Tibial artery (tissue), 4 donors: ENCODE measurements around the gene EMC8.

Source experiments
- DNase-seq, 2 donors: peaks; one replicate each; pipeline ENCODE4 v3.0.0-alpha.2; 2019
- H3K27ac ChIP-seq, 2 donors: fragments of 200-600 bp; sonication (generic) in 1 of 2; 1 replicate in 1 of 2; 2 replicates in 1 of 2; pipeline ENCODE4 v1.5.1; 2018 to 2019; ENCODE audit warnings: mild to moderate bottlenecking in 1 of 2
- H3K27me3 ChIP-seq, 2 donors: fragments of 200-600 bp; sonication (generic) in 1 of 2; one replicate each; pipeline versions ENCODE4 v1.5.1 to v1.6.0; 2016 to 2019
- H3K36me3 ChIP-seq, 3 donors: fragments of 200-600 bp; sonication (generic) in 2 of 3; one replicate each; pipeline ENCODE4 v1.5.1; 2016 to 2019; ENCODE audit warnings: mild to moderate bottlenecking in 2 of 3
- H3K4me1 ChIP-seq, 4 donors: fragments of 200-600 bp; sonication (generic) in 2 of 4; 1 replicate in 3 of 4; 2 replicates in 1 of 4; pipeline ENCODE4 v1.5.1; 2016 to 2019
- H3K4me3 ChIP-seq, 2 donors: fragments of 200-600 bp; sonication (generic) in 1 of 2; 1 replicate in 1 of 2; 2 replicates in 1 of 2; pipeline ENCODE4 v1.5.1; 2018 to 2019; ENCODE audit warnings: mild to moderate bottlenecking in 2 of 2
- H3K9me3 ChIP-seq, 3 donors: fragments of 200-600 bp; sonication (generic) in 1 of 3; one replicate each; pipeline ENCODE4 v1.5.1; 2016 to 2019
- intact Hi-C: fragments of 100-400 bp; cut with DNase I; formaldehyde crosslinking; loops from one replicate; pipeline ENCODE4 v1.15.0; 2023; ENCODE audit warnings: low total_unique reads
- TF ChIP-seq, protein P1 (sequence below), 2 experiments: fragments of 200-600 bp in 1 of 2; fragments of 450-650 bp in 1 of 2; IDR thresholded peaks; one replicate each; pipeline ENCODE4 v1.5.1; 2017 to 2019; ENCODE audit warnings: antibody characterized with exemption in 2 of 2, mild to moderate bottlenecking in 1 of 2, moderate library complexity in 1 of 2

EMC8 gene

DNA sequence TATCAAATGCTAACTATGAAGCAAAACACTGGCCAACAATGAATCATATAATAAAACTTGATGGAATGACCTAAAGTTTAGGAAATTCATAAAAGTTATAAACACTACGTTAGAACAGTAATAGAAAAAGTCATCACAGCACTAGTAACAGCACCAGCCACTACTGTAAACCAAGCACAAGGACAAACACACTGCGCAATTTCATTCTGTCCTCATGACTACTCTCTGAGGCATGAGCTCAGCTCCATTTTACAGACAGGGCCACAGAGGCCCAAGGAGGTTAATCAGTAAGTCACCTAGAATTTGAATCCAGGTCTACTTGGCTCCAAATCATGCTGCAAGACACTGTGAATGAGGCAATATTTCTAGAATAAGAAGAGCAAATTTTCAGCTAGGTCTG, 13.4 kb downstream of the EMC8 start:
- no peaks in the 10 kb centered on the region for H3K27me3 ChIP-seq
- no peak overlapping the region for H3K27ac ChIP-seq
- no peak overlapping the region for H3K4me3 ChIP-seq
- TF ChIP-seq, protein P1, sequence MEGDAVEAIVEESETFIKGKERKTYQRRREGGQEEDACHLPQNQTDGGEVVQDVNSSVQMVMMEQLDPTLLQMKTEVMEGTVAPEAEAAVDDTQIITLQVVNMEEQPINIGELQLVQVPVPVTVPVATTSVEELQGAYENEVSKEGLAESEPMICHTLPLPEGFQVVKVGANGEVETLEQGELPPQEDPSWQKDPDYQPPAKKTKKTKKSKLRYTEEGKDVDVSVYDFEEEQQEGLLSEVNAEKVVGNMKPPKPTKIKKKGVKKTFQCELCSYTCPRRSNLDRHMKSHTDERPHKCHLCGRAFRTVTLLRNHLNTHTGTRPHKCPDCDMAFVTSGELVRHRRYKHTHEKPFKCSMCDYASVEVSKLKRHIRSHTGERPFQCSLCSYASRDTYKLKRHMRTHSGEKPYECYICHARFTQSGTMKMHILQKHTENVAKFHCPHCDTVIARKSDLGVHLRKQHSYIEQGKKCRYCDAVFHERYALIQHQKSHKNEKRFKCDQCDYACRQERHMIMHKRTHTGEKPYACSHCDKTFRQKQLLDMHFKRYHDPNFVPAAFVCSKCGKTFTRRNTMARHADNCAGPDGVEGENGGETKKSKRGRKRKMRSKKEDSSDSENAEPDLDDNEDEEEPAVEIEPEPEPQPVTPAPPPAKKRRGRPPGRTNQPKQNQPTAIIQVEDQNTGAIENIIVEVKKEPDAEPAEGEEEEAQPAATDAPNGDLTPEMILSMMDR (IDR thresholded peaks at IDR 0.05), result no peak
- DNase-seq, result no peak
- peaks cover 35 to 45% (median 44%) of the 10 kb centered on the region in 3 donors for H3K36me3 ChIP-seq
- H3K9me3 ChIP-seq, result no peaks in the 10 kb centered on the region
- intact Hi-C loops, result no loop called here
- peaks cover 0 to 13% (median 6%) of the 10 kb centered on the region in 4 donors for H3K4me1 ChIP-seq

DNA sequence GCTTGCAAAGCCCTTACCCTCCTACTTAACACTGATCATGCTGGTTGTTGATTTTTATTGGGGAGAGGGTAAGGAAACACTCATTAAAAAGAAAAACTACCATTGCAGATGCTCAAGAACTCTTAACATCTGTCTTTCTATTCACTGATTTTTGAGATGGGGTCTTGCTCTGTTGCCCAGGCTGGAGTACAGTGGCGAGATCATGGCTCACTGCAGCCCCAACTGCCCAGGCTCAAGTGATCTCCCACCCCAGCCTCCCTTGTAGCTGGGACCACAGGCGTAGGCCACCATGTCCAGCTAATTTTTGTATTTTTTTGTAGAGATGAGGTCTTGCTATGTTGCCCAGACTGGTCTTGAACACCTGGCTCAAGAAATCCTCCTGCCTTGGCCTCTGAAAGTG, 14.5 kb downstream of the EMC8 start:
- no peaks in the 10 kb centered on the region for H3K27me3 ChIP-seq
- H3K36me3 ChIP-seq, result peaks cover 46 to 56% (median 55%) of the 10 kb centered on the region in 3 donors
- no peak overlapping the region for H3K27ac ChIP-seq
- H3K9me3 ChIP-seq, result no peaks in the 10 kb centered on the region
- intact Hi-C loops, result no loop called here
- no peak for DNase-seq
- H3K4me3 ChIP-seq, result no peak overlapping the region
- TF ChIP-seq, protein P1 (IDR thresholded peaks at IDR 0.05), result no peak
- peaks cover 0 to 13% (median 6%) of the 10 kb centered on the region in 4 donors for H3K4me1 ChIP-seq

DNA sequence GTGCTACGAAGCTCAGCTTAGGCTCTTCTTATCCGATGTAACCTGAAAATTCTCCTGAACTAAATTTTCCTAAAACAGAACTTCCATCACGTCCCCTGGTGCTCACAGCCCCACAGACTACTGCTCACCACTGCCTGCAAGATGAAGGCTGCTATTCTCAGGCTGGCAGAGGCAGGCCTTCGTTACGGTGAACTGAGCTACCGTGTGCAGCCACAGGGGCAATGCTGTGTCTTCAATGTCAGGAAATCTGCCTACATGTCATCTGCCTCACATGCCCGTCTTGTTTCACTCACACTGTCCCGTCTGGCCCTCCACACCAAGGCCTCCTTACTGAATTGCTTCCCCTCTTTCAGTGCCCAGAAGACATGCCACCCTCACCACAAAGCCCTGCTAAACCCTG, 15.9 kb downstream of the EMC8 start:
- Histone ChIP-seq H3K9me3 (no peaks in the 10 kb centered on the region), H3K4me3 (no peak overlapping the region), H3K27me3 (no peaks in the 10 kb centered on the region), H3K4me1 (peaks cover 0 to 13% (median 6%) of the 10 kb centered on the region in 4 donors), H3K27ac (no peak overlapping the region), H3K36me3 (peaks cover 55 to 64% (median 64%) of the 10 kb centered on the region in 3 donors)
- DNase-seq, result no peak
- intact Hi-C loops, result no loop called here
- TF ChIP-seq, protein P1 (IDR thresholded peaks at IDR 0.05), result no peak

DNA sequence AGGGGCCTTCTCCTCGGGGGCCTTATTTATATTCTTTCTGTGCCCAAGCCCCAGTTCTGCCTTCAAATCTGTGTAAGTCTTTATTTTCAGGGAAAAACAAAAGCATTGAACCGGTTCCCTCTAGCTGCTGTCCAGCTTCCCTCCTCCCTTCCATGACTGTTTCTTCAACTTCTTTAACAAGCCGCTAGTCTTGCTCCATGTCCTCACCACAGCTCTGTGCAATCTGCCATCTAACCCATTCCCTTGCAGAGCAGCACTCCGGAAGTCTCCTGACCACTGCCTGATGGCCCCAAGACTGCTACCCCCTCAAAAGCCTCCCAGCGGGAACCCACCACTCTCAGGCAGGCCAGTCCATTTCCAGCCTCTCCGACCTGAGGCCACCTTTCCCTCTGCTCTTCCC, 16.9 kb downstream of the EMC8 start:
- intact Hi-C loops, result no loop called here
- no peaks in the 10 kb centered on the region for H3K27me3 ChIP-seq
- TF ChIP-seq, protein P1 (IDR thresholded peaks at IDR 0.05), result no peak
- H3K9me3 ChIP-seq, result no peaks in the 10 kb centered on the region
- H3K4me3 ChIP-seq, result no peak overlapping the region
- H3K36me3 ChIP-seq, result peaks cover 55 to 64% (median 64%) of the 10 kb centered on the region in 3 donors
- H3K27ac ChIP-seq, result no peak overlapping the region
- no peak for DNase-seq
- H3K4me1 ChIP-seq, result peaks cover 0 to 13% (median 6%) of the 10 kb centered on the region in 4 donors

DNA sequence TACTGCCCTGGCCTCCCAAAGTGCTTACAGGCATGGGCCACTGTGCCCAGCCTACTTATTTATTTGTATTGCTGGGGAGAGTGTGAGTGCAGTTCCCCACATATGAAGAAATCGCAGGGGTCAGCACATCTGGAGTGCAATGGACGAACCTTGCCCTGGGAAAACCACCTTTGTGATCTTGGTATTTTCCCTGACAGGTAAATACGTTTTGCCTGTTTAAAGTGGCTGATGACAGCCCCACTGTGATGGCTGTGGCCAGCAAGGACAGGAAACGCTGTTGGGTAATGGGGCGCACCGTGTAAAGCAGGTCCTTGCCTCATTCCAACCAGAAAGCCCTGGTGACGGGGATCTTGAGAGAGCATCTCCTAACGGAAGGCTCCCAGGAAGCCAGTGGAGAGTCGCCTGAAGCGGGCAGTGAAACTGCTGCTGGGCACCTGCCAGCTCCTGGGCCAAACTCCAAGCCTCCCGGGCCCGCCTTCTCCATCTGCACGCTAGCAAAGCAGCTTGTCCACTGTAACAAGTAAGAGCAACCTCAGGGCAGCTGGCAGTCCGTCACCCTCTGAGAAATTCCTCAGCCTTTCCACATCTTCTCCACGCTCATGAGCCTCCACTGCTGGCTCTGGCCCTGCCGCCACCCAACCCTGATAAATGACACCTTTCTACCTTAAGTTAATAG, 17.5 kb downstream of the EMC8 start:
- H3K4me1 ChIP-seq, result peaks cover 0 to 13% (median 6%) of the 10 kb centered on the region in 4 donors
- H3K36me3 ChIP-seq, result peaks cover 49 to 59% (median 59%) of the 10 kb centered on the region in 3 donors
- H3K9me3 ChIP-seq, result no peaks in the 10 kb centered on the region
- DNase-seq, result peak in 1 of 2 donors; percentile 81
- intact Hi-C loops, result no loop called here
- H3K27me3 ChIP-seq, result no peaks in the 10 kb centered on the region
- H3K27ac ChIP-seq, result no peak overlapping the region
- TF ChIP-seq, protein P1 (IDR thresholded peaks at IDR 0.05), result no peak
- no peak overlapping the region for H3K4me3 ChIP-seq
